ENCODE results near the gene KRT36. TPM values are rescaled to one million over a fixed set of nuclear protein-coding genes. Genes with fewer than 3 reads are reported as not detected.

KRT36 gene
- total and polyA plus RNA-seq, 2 of the 8 experiments (the other 6 are each of a cell fraction or from before 2014, with no cell fraction given) = not detected

DNA sequence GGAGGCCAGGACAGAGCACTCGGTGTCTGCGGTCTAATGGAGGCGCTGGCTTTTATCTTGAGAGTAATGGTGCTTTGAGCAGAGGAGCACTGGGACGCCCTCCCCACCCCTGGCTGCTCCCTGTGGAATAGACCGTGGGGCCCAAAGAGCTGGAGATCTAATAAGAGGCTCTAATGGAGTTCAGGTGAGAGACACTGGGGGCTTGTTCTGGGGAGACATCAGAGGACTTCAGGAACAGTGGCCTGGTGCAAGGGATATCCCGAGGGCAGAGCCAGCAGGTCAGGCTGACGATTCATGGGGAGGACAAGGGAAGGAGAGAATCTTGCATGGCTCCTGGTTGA lies 47.9 kb upstream of the KRT36 start:
- Histone ChIP-seq H4K5ac (ENCODE audit: insufficient read length, low read depth, low read length) (no peak overlapping the region), H3K23me2 (ENCODE audit: low read depth, low read length) (no peaks in the 10 kb centered on the region), H3K36me3 (ENCODE audit: control insufficient read depth in 2 of 4, insufficient read depth in 4 of 4, low read length in 3 of 4) (no peaks in the 10 kb centered on the region), H3K23ac (ENCODE audit: insufficient read length) (no peak overlapping the region), H2BK5ac (ENCODE audit: low read depth, low read length) (no peak overlapping the region), H4K8ac (ENCODE audit: extremely low read depth, insufficient read depth, low read length) (no peak overlapping the region), H3K27ac (ENCODE audit: low read depth, low read length) (no peak overlapping the region), H4K20me1 (replicated peaks in 1 of 2; ENCODE audit: control insufficient read depth in 1 of 2, insufficient read depth in 2 of 2, low read length in 2 of 2) (no peaks in the 10 kb centered on the region), H2AK5ac (ENCODE audit: low read depth, low read length) (no peak overlapping the region), H2BK15ac (ENCODE audit: low read length) (no peak overlapping the region), H3K14ac (ENCODE audit: insufficient read length) (no peak overlapping the region), H3K4me2 (ENCODE audit: insufficient read depth in 1 of 2, low read depth in 2 of 2, low read length in 2 of 2) (no peak overlapping the region), H2AFZ (ENCODE audit: low read length) (no peak overlapping the region), H3K18ac (ENCODE audit: extremely low read depth, low read length) (no peak overlapping the region), H2BK20ac (ENCODE audit: low read length) (0 out of 2 replicates have a peak overlapping the region, but pooled peaks have one; percentile 32), H2BK12ac (ENCODE audit: low read depth, low read length) (no peak overlapping the region), H3K4me1 (replicated peaks in 1 of 4; ENCODE audit: control insufficient read depth in 3 of 4, insufficient read depth in 4 of 4, low read length in 3 of 4) (peaks cover 10 to 23% (median 16%) of the 10 kb centered on the region in 4 experiments), H3K79me1 (ENCODE audit: low read depth, low read length) (no peaks in the 10 kb centered on the region), H3K56ac (replicated peaks; ENCODE audit: insufficient read length, low read depth, low read length) (no peak overlapping the region), H4K91ac (replicated peaks; ENCODE audit: insufficient read length, low read length) (no peak overlapping the region), H3K9me3 (ENCODE audit: insufficient read depth in 2 of 2, low read depth in 1 of 2, low read length in 1 of 2) (no peaks in the 10 kb centered on the region), H3K4ac (replicated peaks; ENCODE audit: insufficient read length, low read depth, low read length) (no peak overlapping the region), H3K79me2 (ENCODE audit: control insufficient read depth in 1 of 2, insufficient read depth in 2 of 2, low read length in 2 of 2) (no peaks in the 10 kb centered on the region), H2BK120ac (replicated peaks; ENCODE audit: low read depth, low read length) (no peak overlapping the region), H3K9ac (replicated peaks in 1 of 4; ENCODE audit: extremely low read depth in 1 of 4, low read depth in 3 of 4, low read length in 3 of 4) (no peak overlapping the region), H3K27me3 (replicated peaks in 1 of 4; ENCODE audit: control insufficient read depth in 3 of 4, extremely low read depth in 1 of 4, insufficient read depth in 3 of 4, low read length in 3 of 4) (no peaks in the 10 kb centered on the region; a peak in 1 of 7 replicates), H3K4me3 (ENCODE audit: extremely low read depth in 1 of 4, insufficient read depth in 2 of 4, low read depth in 3 of 4, low read length in 4 of 4) (no peak overlapping the region)
- WGBS, 2 experiments (ENCODE audit: extremely low coverage in 1 of 2, insufficient coverage in 1 of 2, insufficient read length in 1 of 2, insufficient replicate concordance in 2 of 2, low coverage in 1 of 2, low lambda C conversion rate in 2 of 2, missing lambda C conversion rate in 1 of 2) = 91% methylated on average over 7 of the region's 7 CpGs; no CpG with 5 or more reads in 1 of the 2 experiments
- ChIA-PET POLR2A (ENCODE audit: partially characterized antibody) (interaction anchor here (1.4 to 16.2 kb wide), 2 partner anchors 11 to 12 kb away, joined by 5 to 293 read pairs; partner anchors contain the start of gene KRT19), CTCF (ENCODE audit: partially characterized antibody) (interaction anchor here (0.9 to 5.5 kb wide), 5 partner anchors 11 to 199 kb away, joined by 3 to 48 read pairs (median 3); no protein-coding TSS in a partner anchor)
- FAIRE-seq = no peak
- no peak for DNase-seq (ENCODE audit: low read depth in 1 of 2, low spot score in 2 of 2)
- TF ChIP-seq CREB1 (IDR thresholded peaks at IDR 0.05) = no peak
- TF ChIP-seq BACH1 (IDR thresholded peaks at IDR 0.05; ENCODE audit: low read length) = no peak
- no peak for TF ChIP-seq TCF12 (IDR thresholded peaks at IDR 0.05; ENCODE audit: low read depth, low read length)
- no peak for TF ChIP-seq POLR2AphosphoS5 (IDR thresholded peaks at IDR 0.05; ENCODE audit: low read depth, low read length)
- TF ChIP-seq SIN3A (conservative IDR thresholded peaks at IDR 0.05 in 1 of 2, IDR thresholded peaks at IDR 0.05 in 1 of 2; ENCODE audit: low read depth in 1 of 2, low read length in 2 of 2) = no peak
- no peak for TF ChIP-seq RNF2 (IDR thresholded peaks at IDR 0.05; ENCODE audit: borderline replicate concordance, low read depth, low read length, missing control alignments, poor library complexity, severe bottlenecking)
- TF ChIP-seq TEAD4 (IDR thresholded peaks at IDR 0.05; ENCODE audit: low read depth, low read length) = no peak
- TF ChIP-seq RBBP5 (IDR thresholded peaks at IDR 0.05; ENCODE audit: borderline replicate concordance, low read depth, low read length) = no peak
- TF ChIP-seq KDM4A (IDR thresholded peaks at IDR 0.05; ENCODE audit: low read depth, low read length, severe bottlenecking) = no peak
- no peak for TF ChIP-seq SUZ12 (IDR thresholded peaks at IDR 0.05; ENCODE audit: low read length)
- no peak for TF ChIP-seq KDM1A (IDR thresholded peaks at IDR 0.05; ENCODE audit: borderline replicate concordance, low read length)
- no peak for TF ChIP-seq RFX5 (IDR thresholded peaks at IDR 0.05; ENCODE audit: borderline replicate concordance, low read depth, low read length)
- TF ChIP-seq, protein P1, sequence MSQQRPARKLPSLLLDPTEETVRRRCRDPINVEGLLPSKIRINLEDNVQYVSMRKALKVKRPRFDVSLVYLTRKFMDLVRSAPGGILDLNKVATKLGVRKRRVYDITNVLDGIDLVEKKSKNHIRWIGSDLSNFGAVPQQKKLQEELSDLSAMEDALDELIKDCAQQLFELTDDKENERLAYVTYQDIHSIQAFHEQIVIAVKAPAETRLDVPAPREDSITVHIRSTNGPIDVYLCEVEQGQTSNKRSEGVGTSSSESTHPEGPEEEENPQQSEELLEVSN (IDR thresholded peaks at IDR 0.05) = no peak
